K562 (cell line): ENCODE results near the gene STING1. TPM values are rescaled to one million over a fixed set of nuclear protein-coding genes. Genes with fewer than 3 reads are reported as not detected.

Experiments used
- ATAC-seq: fragments of 200-7000 bp; cut with Tn5 transposase; 3 replicates; pipeline ENCODE4 v1.9.1; 2020; ENCODE audit warnings: moderate library complexity
- BruUV-seq: library from RNA; stranded (reverse); fragments of 400-500 nt; replicated peaks from 2 replicates; lab custom pipeline; 2021; lab: Mats Ljungman, UMichigan
- CTCF ChIA-PET: fragments of 300-600 bp; formaldehyde crosslinking; extraction: SDS; loops from one replicate; lab custom pipeline; 2021; ENCODE audit warnings: low intra/inter-chr PET ratio; lab: Yijun Ruan, JAX
- POLR2A ChIA-PET: fragments of 300-600, 350-650 bp; sonication (Branson Sonifier 250); formaldehyde crosslinking; extraction: SDS; loops from one replicate; lab custom pipeline; 2021; ENCODE audit warnings: antibody characterized with exemption, inconsistent platforms; lab: Yijun Ruan, JAX
- DNase-seq, 4 experiments: peaks; one replicate each; pipeline versions ENCODE4 v3.0.0 to v3.0.0-alpha.2; 2011 to 2018; ENCODE audit warnings: low spot score in 3 of 4, mixed read lengths in 3 of 4; ENCODE audit errors: extremely low read depth in 1 of 4
- FAIRE-seq: peaks from 2 replicates; lab custom pipeline; 2011; peaks lifted over from hg19 to GRCh38; lab: Jason Lieb, UNC
- H2AFZ ChIP-seq: 2 replicates; pipeline ENCODE4 v1.6.0; 2011; ENCODE audit warnings: low read depth, low read length, control low read depth, inconsistent platforms
- H3K27ac ChIP-seq: fragments of 200-600 bp; 3 replicates; pipeline ENCODE4 v1.8.0; 2011; ENCODE audit warnings: low read depth, mild to moderate bottlenecking, control low read depth, inconsistent platforms, low read length, moderate library complexity, mixed read lengths; ENCODE audit errors: extremely low read depth
- H3K27me3 ChIP-seq, 2 experiments: fragments of 300-600 bp in 1 of 2; 2 replicates in 1 of 2; 3 replicates in 1 of 2; pipeline versions ENCODE4 v1.6.0 to v1.8.0; 2011; ENCODE audit warnings: inconsistent platforms in 2 of 2, low read length in 2 of 2, mild to moderate bottlenecking in 1 of 2, mixed read lengths in 1 of 2, moderate library complexity in 1 of 2; ENCODE audit not compliant: control insufficient read depth in 2 of 2, insufficient read depth in 2 of 2
- H3K36me3 ChIP-seq: fragments of 300-600 bp; 3 replicates; pipeline ENCODE4 v1.8.0; 2011; ENCODE audit warnings: mild to moderate bottlenecking, low read length, inconsistent platforms; ENCODE audit not compliant: control insufficient read depth, insufficient read depth
- H3K4me1 ChIP-seq, 2 experiments: fragments of 200-600 bp in 1 of 2; replicated peaks in 1 of 2; 2 replicates in 1 of 2; 3 replicates in 1 of 2; pipeline versions ENCODE4 v1.5.1 to v1.8.0; 2011; ENCODE audit warnings: inconsistent platforms in 2 of 2, low read length in 2 of 2, mild to moderate bottlenecking in 1 of 2, mixed read lengths in 1 of 2, moderate library complexity in 1 of 2; ENCODE audit not compliant: control insufficient read depth in 2 of 2, insufficient read depth in 2 of 2
- H3K4me2 ChIP-seq: 2 replicates; pipeline ENCODE4 v1.6.1; 2011; ENCODE audit warnings: low read length, control low read depth, inconsistent platforms, mixed read lengths; ENCODE audit not compliant: insufficient read depth
- H3K4me3 ChIP-seq: fragments of 200-600 bp; sonication (generic), shearing (Covaris generic); 2 replicates; pipeline ENCODE4 v1.5.1; 2016; ENCODE audit warnings: control low read depth, inconsistent platforms
- H3K79me2 ChIP-seq: fragments of 200-600 bp; 3 replicates; pipeline ENCODE4 v1.8.0; 2011; ENCODE audit warnings: low read length, inconsistent platforms; ENCODE audit not compliant: control insufficient read depth, insufficient read depth
- H3K9ac ChIP-seq, 2 experiments: 2 replicates each; pipeline versions ENCODE4 v1.6.0 to v1.6.1; 2011; ENCODE audit warnings: low read depth in 2 of 2, low read length in 2 of 2, control low read depth in 1 of 2, inconsistent platforms in 1 of 2, mild to moderate bottlenecking in 1 of 2, mixed read lengths in 1 of 2; ENCODE audit not compliant: insufficient read depth in 1 of 2
- H3K9me1 ChIP-seq: one replicate; pipeline ENCODE4 v1.6.0; 2011; ENCODE audit warnings: inconsistent platforms, mild to moderate bottlenecking, low read length, moderate library complexity; ENCODE audit not compliant: control insufficient read depth, insufficient read depth
- H3K9me3 ChIP-seq: replicated peaks from 2 replicates; pipeline ENCODE4 v1.5.1; 2011; ENCODE audit warnings: low read depth, low read length, inconsistent platforms; ENCODE audit not compliant: control insufficient read depth, insufficient read depth
- H4K20me1 ChIP-seq: replicated peaks from 2 replicates; pipeline ENCODE4 v1.6.1; 2011; ENCODE audit warnings: low read length, inconsistent platforms, mixed read lengths; ENCODE audit not compliant: control insufficient read depth, insufficient read depth
- DIDO1 ChIP-seq: fragments of 450-650 bp; IDR thresholded peaks from 2 replicates; pipeline ENCODE4 v1.6.1; 2016; ENCODE audit warnings: low read depth, missing biosample characterization, missing genetic modification characterization
- IRF2 ChIP-seq: sonication (generic); formaldehyde crosslinking; IDR thresholded peaks from 2 replicates; pipeline ENCODE4 v1.8.1; 2022; ENCODE audit warnings: mild to moderate bottlenecking, missing genetic modification reagents
- NR2C2 ChIP-seq, 2 experiments: fragments of 200-800 bp in 1 of 2; sonication (Bioruptor generic) in 1 of 2; sonication (generic) in 1 of 2; formaldehyde crosslinking in 1 of 2; IDR thresholded peaks; 2 replicates each; pipeline versions ENCODE4 v1.6.1 to v1.8.0; 2016 to 2022; ENCODE audit warnings: mild to moderate bottlenecking in 1 of 2, missing compliant biosample characterization in 1 of 2, missing genetic modification characterization in 1 of 2, missing genetic modification reagents in 1 of 2
- PRPF4 ChIP-seq: fragments of 200-400 bp; formaldehyde crosslinking; IDR thresholded peaks from one replicate; pipeline ENCODE4 v1.6.1; 2017; ENCODE audit warnings: low read length, low read depth, mild to moderate bottlenecking; ENCODE audit not compliant: insufficient read depth, poor library complexity, severe bottlenecking
- SLC30A9 ChIP-seq: fragments of 250-450 bp; sonication (Bioruptor Pico); IDR thresholded peaks from 2 replicates; pipeline ENCODE4 v1.8.0; 2022; ENCODE audit warnings: mild to moderate bottlenecking, moderate library complexity
- ZBTB1 ChIP-seq: sonication (generic); formaldehyde crosslinking; IDR thresholded peaks from 2 replicates; pipeline ENCODE4 v1.8.1; 2023; ENCODE audit warnings: missing genetic modification reagents, low read depth, mild to moderate bottlenecking, borderline replicate concordance
- WGBS: fragments of 100-300 bp; shearing (Covaris generic); methylation state at CpG from one replicate; pipeline ENCODE4 v1.1.6; 2016; ENCODE audit warnings: low coverage, mixed read lengths; ENCODE audit not compliant: insufficient coverage; ENCODE audit errors: missing lambda C conversion rate; 5-methylcytosine and 5-hydroxymethylcytosine counted together
- in situ Hi-C: fragments of 300-500 bp; cut with MboI; formaldehyde crosslinking; loops from 4 replicates; pipeline ENCODE4 v1.15.0; 2018; ENCODE audit warnings: inconsistent platforms, mixed read lengths
- intact Hi-C: fragments of 100-400 bp; cut with micrococcal nuclease; formaldehyde crosslinking; loops from 2 replicates; pipeline ENCODE4 v1.14.2; 2022
- polyA plus RNA-seq, 8 experiments: library from polyadenylated mRNA; depleted of rRNA in 4 of 8; stranded (reverse) in 5 of 8; unstranded in 3 of 8; fragments of >200 nt; fragmentation: Nextera tagmentation in 2 of 8; fragmentation: Illumina TruSeq in 1 of 8; extraction: Ambion mirVana in 2 of 8; extraction: Trizol in 1 of 8; gene quantifications; 2 replicates each; pipeline versions ENCODE4 v1.2.1 to v1.2.3, GENCODE V29; 2011 to 2014; ENCODE audit warnings: inconsistent platforms in 1 of 8, missing spikeins in 1 of 8
- total RNA-seq, 7 experiments: library from RNA; depleted of rRNA in 6 of 7; stranded (reverse); fragments of >200 nt in 6 of 7; fragmentation: Illumina TruSeq in 2 of 7; extraction: Trizol in 2 of 7; gene quantifications; 2 replicates each; pipeline versions ENCODE4 v1.2.1 to v1.2.3, GENCODE V29; 2011 to 2021; ENCODE audit warnings: low replicate concordance in 1 of 7

The STING1 gene
- total and polyA plus RNA-seq, 9 of the 15 experiments (the other 6 are each of a cell fraction or from before 2014, with no cell fraction given) = 20.8 to 69.1 (median 44.7) TPM

- ChIA-PET CTCF (interaction anchor here (0.6 kb wide), 1 partner anchor 76 kb away, joined by 3 read pairs; no protein-coding TSS in a partner anchor), POLR2A (interaction anchor here (1.9 kb wide), 1 partner anchor 26 kb away, joined by 6 read pairs; no protein-coding TSS in a partner anchor)
- Histone ChIP-seq H4K20me1 (no peaks in the 10 kb centered on the region), H3K4me1 (peaks cover 0 to 2% of the 10 kb centered on the region in 2 experiments; a peak in 2 of 5 replicates), H3K4me2 (no peak overlapping the region), H3K27ac (no peak overlapping the region), H3K79me2 (peaks cover 33% of the 10 kb centered on the region), H2AFZ (no peak overlapping the region), H3K9ac (no peak overlapping the region), H3K27me3 (no peaks in the 10 kb centered on the region), H3K4me3 (no peak overlapping the region), H3K36me3 (peaks cover 2% of the 10 kb centered on the region; the same call in 1 of the 3 replicates), H3K9me1 (no peaks in the 10 kb centered on the region), H3K9me3 (peaks cover 5% of the 10 kb centered on the region)
- no peak for ATAC-seq
- WGBS = 68% methylated on average over 4 of the region's 4 CpGs
- DNase-seq = no peak
- intact Hi-C loops = no loop called here
- BruUV-seq = no TSS peak
- TF ChIP-seq ZBTB1 (CRISPR knock-in tag) = no peak
- TF ChIP-seq DIDO1 (tag) = no peak
- no peak for TF ChIP-seq PRPF4
- no peak for TF ChIP-seq SLC30A9 (CRISPR knock-in tag)
- TF ChIP-seq IRF2 (CRISPR knock-in tag) = no peak
- no peak for TF ChIP-seq NR2C2 (CRISPR knock-in tag; IDR thresholded peaks at IDR 0.05)
- TF ChIP-seq NR2C2 (tag; IDR thresholded peaks at IDR 0.05) = no peak
- in situ Hi-C loops = no loop called here
- FAIRE-seq = no peak
These were observed 18.8 kb upstream of the STING1 start for GRCh38 chr5:139501381-139501780.
